LNCaP clone FGC (cell line): ENCODE data around the gene SCCPDH.

ENCODE experiments used
- DNase-seq: peaks from one replicate; pipeline ENCODE4 v3.0.0-alpha.2; 2011; ENCODE audit warnings: low read depth
- H3K4me3 ChIP-seq: 2 replicates; pipeline ENCODE4 v1.5.1; 2011; ENCODE audit warnings: mild to moderate bottlenecking, low read depth, low read length, control low read depth
- CTCF ChIP-seq: IDR thresholded peaks from 2 replicates; pipeline ENCODE4 v1.5.1; 2012; ENCODE audit warnings: mild to moderate bottlenecking; ENCODE audit not compliant: control insufficient read depth, insufficient read depth; ENCODE audit errors: extremely low read depth

Gene SCCPDH

GRCh38 chr1:246786606-246787238 lies 62.5 kb downstream of the SCCPDH start:
- TF ChIP-seq CTCF, result no peak
- H3K4me3 ChIP-seq, result no peak overlapping the region
- no peak for DNase-seq

GRCh38 chr1:246787781-246788513 lies 63.7 kb downstream of the SCCPDH start:
- DNase-seq, result no peak
- TF ChIP-seq CTCF, result no peak
- H3K4me3 ChIP-seq, result no peak overlapping the region

- DNase-seq, result no peak
- no peak overlapping the region for H3K4me3 ChIP-seq
- TF ChIP-seq CTCF, result no peak
Observed at GRCh38 chr1:246788895-246789338, 64.7 kb downstream of the SCCPDH start.

- TF ChIP-seq CTCF, result no peak
- DNase-seq, result no peak
- H3K4me3 ChIP-seq, result no peak overlapping the region
Observed at GRCh38 chr1:246789454-246790339, 65.5 kb downstream of the SCCPDH start.

- no peak for DNase-seq
- no peak overlapping the region for H3K4me3 ChIP-seq
- no peak for TF ChIP-seq CTCF
Observed at GRCh38 chr1:246790364-246790763, 66.2 kb downstream of the SCCPDH start.

- no peak for TF ChIP-seq CTCF
- no peak for DNase-seq
- no peak overlapping the region for H3K4me3 ChIP-seq
Observed at GRCh38 chr1:246790833-246791232, 66.6 kb downstream of the SCCPDH start.
